Measurements from ENCODE around the gene NPRL2. TPM values are rescaled to one million over a fixed set of nuclear protein-coding genes. Genes with fewer than 3 reads are reported as not detected.

Gene NPRL2
- total RNA-seq: 20.8 TPM

DNA sequence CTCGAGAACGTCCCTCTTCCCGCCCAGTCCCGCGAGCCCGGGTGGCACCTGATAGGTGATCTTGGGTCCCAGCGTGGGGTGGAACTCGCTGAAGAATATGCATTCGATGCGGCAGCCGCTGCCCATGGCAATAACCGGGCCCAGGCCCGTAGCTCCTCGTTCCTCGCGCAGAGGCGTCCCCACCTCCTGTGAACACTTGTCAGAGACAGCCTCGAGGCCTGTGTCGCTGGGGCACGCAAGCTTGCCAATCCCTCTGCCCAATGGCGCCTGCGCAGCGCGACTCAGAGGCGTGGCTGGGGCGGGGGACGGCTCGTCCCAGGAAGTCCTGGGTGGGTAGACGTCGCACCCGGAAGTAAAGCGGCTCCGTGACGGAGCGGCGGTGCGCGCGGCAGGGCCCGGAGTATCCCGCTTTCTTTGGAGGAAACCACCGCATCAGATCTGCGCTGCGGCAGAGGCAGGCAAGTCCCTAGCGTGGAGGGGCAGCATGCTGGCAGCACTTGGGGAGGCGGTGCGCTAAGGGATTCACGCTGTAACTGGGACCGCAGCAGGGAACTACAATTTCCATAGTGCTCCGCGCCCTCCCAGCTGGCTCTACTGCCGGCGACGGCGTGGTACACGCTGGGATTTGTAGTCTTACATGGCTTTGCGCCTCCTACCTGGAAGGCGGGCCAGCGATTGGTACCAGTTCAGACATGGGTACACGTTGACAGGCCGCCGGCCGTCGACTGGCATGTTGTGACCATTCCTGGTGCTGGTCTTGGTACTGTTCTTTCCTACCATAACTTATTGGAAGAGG, at the start of gene NPRL2, which contains the start of gene CYB561D2:
Gene NPRL2 (minus strand): TSS at position 249 of the 796 bp plus-strand sequence. CDS start 123 bp downstream, at position 126.
Gene CYB561D2 (plus strand): TSS at position 336 of the 796 bp plus-strand sequence. CDS start 572 bp downstream, outside the sequence.
- no peak for FAIRE-seq

DNA sequence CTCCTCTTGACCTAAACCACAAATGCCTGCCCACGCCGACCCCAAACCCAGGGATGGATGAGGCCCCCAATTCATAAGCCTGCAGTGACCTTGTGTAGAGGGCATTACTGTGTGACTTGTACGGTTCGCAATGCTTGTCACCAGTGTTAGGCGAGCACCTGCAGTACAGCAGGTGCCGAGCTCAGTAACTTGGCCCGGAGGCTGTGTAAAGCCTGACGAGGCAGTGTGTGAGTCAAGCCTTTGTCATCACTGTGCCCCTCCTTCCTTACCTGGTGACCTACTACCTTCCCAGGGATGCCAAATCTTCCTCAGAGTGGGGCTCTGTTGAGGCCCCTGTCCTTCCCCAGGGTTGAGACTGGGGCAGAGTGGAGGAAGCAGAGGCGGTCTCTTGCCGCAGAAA, 45.9 kb upstream of the NPRL2 start:
- no peak for FAIRE-seq
- no peak for DNase-seq (ENCODE audit: low spot score in 2 of 2)

More for the DNA sequence above, at the start of gene NPRL2, which contains the start of gene CYB561D2:
- DNase-seq (ENCODE audit: low spot score in 2 of 2): peak; percentile 95 to 98

DNA sequence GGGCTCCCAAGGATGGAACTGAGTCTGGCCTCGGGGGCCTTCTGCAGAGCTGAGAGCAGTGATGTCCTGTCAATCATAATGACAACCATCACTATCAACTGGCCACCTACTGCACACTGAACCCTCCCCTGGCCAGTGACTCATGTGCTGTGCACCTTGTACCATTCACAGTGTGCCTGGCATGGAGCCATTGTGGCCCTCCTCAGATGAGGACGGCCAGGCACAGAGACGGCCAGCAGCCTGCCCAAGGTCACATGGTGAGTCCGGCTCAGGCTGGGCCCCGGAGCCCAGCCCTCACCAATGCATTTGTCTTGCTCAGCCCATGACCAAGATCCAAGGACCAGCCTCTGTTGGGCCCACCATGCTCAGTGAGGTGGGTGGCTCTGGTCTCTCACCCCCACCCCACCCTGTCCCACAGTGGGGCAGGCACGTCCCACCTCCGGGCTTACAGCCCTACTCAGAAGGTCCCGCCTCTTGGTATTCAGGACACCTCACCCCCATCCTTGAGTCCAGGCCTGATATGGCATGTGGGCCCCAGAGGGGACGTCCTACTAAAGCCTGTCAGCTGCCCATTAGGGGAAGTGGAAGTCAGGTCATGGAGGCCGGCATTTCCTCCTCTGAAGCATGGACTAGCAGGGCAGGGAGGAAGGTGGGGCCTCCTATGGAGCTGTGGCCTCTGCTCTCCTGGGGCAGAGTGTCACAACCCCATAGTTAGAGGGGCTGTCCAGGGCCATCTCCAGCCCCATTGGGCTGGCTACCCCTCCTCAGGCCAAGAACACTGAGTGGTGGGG, 44.7 kb upstream of the NPRL2 start:
- FAIRE-seq (no peak), DNase-seq (ENCODE audit: low spot score in 2 of 2) (no peak)

DNA sequence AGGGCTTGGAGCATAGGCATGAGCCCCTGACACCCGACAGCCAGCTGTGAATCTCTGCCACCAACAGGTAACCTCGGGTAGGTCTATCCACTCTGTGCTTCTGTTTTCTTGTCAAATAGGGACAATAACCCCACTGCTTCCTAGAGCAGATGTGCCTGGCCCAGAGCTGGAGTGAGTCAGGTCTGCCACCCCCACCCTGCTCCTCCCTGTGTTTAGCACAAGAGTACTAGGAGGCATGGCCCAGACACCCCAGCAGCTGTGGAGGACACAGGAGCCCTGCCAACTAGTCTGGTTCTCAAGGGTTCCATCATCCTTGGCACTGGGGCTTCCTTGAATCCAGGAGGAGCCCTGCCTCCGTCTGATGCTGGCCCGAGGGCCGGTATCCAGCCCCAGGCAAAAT, 42.5 kb upstream of the NPRL2 start:
- DNase-seq (ENCODE audit: low spot score in 2 of 2) (no peak), FAIRE-seq (no peak)

DNA sequence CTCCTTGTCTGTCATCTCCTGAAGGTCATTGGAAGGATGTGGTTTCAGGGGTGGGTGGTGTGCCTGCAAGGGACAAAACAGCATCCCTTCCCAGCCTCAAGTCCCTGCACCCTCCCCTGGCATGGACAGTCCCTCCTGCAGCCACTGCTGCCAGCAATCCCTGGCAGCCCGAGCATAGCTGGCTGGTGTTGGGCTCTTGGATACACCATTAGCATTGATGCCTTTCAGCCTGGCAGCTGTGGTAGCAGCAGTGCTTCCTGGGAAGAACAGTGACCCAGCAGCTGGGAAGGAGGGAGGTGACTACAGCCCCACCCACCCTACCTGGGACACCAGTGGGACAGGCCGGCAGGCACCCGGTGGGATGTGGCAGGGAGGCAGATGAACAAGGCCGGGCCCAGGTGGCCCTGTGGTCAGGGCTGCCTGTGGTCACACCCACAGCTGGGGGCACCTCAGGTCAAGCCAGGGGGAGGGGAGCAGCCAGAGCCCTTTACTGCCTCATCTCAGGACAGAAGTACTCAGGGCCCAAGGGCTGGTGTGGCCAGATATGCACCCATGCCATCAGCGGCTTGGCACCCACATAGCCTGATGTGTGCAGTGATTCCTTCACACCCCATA, 41.6 kb upstream of the NPRL2 start:
- FAIRE-seq (no peak), DNase-seq (ENCODE audit: low spot score in 2 of 2) (no peak)

GRCh38 chr3:50390508-50391224, 40.1 kb upstream of the NPRL2 start:
- FAIRE-seq: no peak

GRCh38 chr3:50389414-50389767, 38.8 kb upstream of the NPRL2 start:
- DNase-seq (ENCODE audit: low spot score in 2 of 2) (no peak), FAIRE-seq (no peak)

More at GRCh38 chr3:50390508-50391224, 40.1 kb upstream of the NPRL2 start:
- peak in 1 of 2 donors; percentile 55 for DNase-seq (ENCODE audit: low spot score in 2 of 2)

GRCh38 chr3:50388720-50389413, 38.3 kb upstream of the NPRL2 start:
- FAIRE-seq (no peak), DNase-seq (ENCODE audit: low spot score in 2 of 2) (no peak)

DNA sequence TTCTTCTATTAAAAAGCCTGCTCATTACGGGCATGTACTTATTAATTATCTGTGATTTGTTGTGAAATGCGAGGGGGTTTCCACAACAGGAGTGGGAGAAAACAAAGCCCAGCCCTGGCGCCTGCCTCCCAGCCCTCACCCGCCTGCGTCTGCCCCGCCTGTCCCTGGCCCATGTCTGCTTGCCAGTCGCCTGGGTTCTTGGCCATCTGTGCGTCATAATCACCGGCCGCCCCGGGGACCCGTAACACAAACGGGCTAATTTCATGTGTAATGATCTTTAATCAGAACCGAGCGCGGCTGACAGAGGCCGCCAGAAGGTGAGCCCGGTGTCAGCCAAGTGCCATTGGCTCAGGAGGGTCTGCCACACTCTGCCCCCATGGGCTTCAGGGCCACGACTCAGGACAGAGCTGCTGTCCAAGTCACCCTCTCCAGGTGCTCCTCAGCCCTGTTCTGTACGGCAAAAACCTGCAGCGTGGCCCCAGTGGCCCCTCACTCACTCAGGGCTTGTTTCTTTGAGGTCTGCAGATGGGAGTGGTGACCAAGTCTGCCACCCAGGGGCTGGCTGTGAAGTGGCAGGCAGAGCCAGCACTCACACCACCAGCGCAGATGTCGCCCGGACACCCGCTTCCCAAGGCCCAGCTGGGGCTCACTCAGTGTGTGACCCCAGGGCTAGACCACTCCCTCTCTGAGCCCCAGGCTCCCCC, 37.6 kb upstream of the NPRL2 start:
- FAIRE-seq: no peak
- peak; percentile 54 to 77 for DNase-seq (ENCODE audit: low spot score in 2 of 2)

- DNase-seq (ENCODE audit: low spot score in 2 of 2): no peak
- no peak for FAIRE-seq
Measured at GRCh38 chr3:50385754-50386153, 35.2 kb upstream of the NPRL2 start.

DNA sequence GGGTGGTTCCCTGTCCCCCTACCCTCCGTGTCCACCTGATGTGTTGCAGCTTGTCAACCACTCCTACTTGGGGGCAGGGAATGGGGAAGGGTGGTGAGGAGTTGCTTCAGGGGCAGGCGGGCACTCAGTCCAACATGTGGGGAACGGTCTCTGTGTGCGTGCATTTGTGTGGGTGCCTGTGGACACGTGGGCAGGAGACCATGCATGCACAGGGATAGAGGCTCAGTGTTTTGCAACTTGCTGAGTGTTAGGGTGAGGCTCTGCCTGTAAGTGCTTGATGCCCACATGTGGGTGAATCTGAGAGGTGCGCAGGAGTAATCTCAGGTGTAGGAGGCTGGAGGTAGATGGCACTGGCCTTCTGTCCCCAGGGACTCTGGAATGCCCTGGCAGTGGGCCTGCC, 33.2 kb upstream of the NPRL2 start:
- DNase-seq (ENCODE audit: low spot score in 2 of 2) (peak in 1 of 2 donors; percentile 4), FAIRE-seq (no peak)

GRCh38 chr3:50382722-50383121, 32.1 kb upstream of the NPRL2 start:
- no peak for FAIRE-seq
- DNase-seq (ENCODE audit: low spot score in 2 of 2): no peak

GRCh38 chr3:50381383-50381782, 30.8 kb upstream of the NPRL2 start:
- DNase-seq (ENCODE audit: low spot score in 2 of 2): no peak
- FAIRE-seq: no peak

GRCh38 chr3:50380405-50381085, 30.0 kb upstream of the NPRL2 start:
- DNase-seq (ENCODE audit: low spot score in 2 of 2) (no peak), FAIRE-seq (no peak)

DNA sequence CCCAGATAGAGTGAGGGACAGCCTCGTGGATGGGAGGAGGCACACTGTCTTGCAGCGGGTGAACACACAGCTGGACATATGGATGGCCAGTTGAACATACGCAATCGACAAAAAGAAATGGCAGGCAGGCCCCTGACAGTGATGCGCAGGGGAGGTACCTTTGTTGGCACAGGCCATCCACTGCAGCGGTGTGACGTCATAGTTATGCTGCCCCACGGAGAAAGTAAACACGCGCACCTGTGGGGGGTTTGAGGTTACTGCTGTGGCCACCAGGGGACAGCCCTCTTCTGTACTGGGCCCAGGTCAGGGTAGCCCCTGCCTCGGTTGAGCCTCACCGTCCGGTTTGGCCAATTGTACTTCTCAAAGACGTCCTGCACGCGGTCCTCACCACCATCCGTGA, 28.2 kb upstream of the NPRL2 start:
- DNase-seq (ENCODE audit: low spot score in 2 of 2) (no peak), FAIRE-seq (no peak)

DNA sequence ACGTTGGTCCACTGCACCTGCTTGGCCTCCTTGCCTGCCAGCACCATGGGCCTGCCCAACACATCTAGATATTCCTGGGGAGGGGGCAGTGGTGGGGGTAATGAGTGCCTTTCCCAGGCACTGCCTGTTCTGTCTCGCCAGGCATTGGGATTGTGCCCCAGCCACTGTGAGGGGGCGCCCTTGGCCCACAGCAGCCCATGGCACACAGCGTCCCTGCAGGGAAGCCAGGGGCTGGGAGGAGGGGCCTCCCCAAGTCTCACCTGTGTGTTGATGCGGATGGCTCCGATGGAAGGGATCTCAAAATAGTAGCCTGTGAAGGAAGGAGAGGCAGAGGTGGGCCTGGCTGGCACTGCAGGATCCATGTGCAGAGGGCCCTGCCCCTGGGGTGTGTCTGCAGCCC, 27.4 kb upstream of the NPRL2 start:
- DNase-seq (ENCODE audit: low spot score in 2 of 2) (no peak), FAIRE-seq (no peak)

- FAIRE-seq (no peak), DNase-seq (ENCODE audit: low spot score in 2 of 2) (no peak)
Measured at GRCh38 chr3:50375258-50375931, 24.8 kb upstream of the NPRL2 start.
